SHP77 (cell line): ENCODE data around the gene MOB3B.
"Not testable (repeated sequence)": the region's sequence is repeated elsewhere in the genome, so short reads cannot be mapped to it uniquely, and the experiment has no call there.

Experiments
- DNase-seq, 2 experiments: peaks; one replicate each; lab custom pipeline; 2025; lab: John Stamatoyannopoulos, UW

Gene MOB3B

DNA sequence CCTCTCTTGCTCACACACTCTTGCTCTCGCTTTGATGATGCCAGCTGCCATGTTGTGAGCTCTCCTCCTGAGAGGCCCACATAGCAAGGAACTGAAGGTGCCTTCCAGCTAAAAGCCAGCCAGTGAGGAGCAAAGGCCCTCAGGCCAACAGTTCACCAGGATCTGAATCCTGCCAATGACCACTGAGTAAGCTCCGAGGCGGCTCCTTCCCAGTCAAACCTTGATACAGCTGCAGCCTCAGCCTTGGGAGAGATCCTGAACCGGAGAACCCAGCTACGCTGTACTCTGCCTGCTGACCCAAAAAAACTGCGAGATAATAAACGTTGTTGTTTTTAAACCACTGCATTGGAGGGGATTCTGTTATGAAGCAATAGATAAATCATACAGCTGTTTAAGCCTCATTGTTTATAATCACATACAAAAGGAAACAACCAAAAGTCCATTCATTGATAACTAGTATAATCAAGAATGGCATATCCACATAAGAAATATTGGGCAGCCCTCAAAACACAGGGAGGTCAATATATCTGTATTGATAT, 54.5 kb downstream of the MOB3B start:
- DNase-seq = no peak

DNA sequence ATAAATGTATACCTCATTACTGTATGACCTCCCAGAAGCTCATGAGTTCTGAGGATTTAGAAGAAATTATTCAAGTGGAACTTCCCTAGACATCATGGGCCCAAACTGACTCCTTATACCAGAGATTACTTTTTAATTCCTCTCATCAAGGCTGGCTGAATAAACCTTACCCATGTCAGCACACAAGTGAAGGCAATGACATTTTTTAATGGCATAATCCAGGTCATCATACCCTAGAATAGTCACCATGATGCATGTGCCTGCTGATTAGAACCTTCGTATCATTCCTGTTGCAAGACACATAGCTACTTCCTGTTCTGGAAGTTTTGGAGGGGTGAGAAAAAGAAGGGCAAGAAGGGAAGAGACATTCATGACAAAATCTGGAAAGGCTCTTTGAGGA, 55.3 kb downstream of the MOB3B start:
- DNase-seq = no peak

DNA sequence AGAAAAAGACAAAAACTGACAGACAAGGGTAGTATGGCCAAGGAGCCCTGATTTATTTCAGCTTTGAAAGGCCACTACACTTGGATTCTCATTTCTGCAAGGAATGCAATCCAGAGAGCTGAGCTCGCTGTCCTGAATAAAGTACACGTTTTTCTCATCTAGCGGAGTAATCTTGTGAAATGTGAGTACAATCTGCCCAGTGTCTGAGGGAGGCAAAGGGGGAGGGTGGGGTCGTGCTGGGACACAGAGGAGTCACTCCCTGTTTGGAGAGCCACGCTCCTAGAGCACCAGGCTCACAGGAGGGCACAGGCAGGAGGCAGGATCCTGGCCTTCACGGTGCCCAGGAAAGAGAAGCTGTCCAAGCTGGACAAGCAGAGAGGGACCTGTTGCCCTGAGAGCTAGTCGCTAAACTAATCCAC, 56.5 kb downstream of the MOB3B start:
- no peak for DNase-seq

DNA sequence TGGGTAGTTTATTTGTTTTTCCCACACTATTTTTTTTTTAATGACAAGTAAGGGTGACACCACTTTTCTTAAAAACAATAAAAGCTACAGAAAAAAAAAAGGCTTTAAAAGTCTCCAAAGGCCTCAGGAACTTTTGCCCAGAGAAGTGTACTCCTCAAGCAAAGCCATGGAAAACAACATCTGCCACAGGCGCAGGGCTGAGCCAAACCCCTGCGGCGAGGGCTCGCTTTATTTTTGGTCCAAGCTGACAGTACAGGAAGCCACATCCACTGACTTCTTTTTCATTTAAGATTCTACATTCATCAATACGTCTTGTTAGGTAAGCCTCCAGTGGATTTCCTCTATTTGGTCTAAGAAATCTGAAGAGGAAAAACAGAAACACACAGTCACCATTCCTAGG, 57.4 kb downstream of the MOB3B start:
- no peak for DNase-seq

DNA sequence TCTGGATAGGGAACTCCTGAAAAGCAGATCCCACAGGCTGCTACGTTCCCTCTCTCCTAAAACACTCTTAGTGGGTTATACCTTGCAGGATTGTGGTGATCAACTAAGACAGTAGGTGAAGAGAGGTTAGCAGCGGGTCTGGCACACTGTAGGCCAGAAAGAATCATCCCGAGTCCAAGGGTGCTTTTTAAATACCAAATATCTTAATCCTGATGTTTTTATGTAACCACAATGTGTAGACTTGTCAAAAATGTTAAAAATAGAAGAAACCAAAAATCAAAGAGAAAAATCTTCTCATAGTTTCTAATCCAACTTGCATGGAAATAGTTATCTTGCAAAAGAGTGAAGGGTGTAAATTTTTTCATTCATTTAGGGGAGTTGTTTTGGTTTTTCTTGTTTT, 57.8 kb downstream of the MOB3B start:
- DNase-seq = no peak

DNA sequence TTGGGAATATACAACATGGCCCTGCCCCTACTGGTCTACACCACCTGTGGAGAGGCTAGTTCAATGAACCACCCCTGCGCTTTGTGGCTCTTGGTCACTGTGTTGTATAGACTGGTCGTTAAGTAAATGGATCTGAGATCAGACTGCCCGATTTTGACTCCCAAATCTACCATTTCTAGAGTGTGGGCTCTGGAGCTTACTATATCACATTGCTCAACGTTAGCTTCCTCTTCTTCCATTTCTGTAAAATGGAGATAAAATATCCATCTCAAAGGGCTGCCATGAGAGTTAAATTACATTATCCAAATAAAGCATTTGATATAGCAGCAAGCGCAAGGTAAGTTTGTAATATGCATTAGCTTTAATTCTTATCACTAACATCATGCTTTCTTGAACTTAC, 58.2 kb downstream of the MOB3B start:
- DNase-seq = no peak

DNA sequence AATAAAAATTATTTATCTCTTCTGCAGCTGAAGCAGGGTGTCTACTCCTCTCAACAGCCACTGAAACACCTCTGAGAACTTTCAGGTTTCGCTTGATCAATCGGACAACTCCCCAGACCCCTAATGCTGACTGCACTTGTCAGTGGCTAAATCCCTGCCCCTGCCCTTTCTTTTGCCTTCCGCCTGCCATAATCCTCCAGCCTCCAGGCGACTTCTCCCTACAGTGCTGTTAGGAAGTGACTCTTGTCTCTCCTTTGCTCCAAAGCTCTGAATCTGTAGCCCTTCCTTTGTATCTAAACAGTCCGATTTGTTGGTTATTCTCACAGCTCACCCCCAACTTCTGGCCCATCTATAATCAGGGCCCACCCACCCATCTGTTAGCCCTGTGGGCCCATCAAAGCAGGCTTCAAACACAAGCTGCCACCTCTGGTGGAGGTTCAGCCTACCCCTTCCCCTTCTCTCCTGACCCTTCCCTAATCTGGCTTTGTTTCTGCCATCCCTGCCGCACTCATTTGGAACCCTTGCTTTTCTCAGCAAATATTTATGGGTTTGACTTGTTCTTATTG, 59.2 kb downstream of the MOB3B start:
- no peak for DNase-seq

DNA sequence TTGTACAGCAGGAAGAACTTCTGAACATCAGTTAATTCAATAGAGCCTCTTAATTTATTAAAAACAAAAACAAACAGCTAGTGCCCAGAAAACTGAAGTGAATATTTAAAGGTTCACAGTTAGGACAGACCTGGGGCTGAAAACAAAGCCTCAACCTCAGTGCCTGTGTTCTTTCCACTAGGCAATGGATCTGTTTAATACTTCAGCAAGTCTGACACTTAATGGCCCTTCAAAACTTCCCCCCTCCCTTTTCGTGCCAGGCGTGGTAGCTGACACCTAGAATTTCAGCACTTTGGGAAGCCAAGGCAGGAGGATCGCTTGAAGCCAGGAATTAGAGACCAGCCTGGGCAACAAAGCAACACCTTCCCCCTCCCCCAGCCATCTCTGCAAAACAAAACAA, 60.1 kb downstream of the MOB3B start:
- DNase-seq = no peak

DNA sequence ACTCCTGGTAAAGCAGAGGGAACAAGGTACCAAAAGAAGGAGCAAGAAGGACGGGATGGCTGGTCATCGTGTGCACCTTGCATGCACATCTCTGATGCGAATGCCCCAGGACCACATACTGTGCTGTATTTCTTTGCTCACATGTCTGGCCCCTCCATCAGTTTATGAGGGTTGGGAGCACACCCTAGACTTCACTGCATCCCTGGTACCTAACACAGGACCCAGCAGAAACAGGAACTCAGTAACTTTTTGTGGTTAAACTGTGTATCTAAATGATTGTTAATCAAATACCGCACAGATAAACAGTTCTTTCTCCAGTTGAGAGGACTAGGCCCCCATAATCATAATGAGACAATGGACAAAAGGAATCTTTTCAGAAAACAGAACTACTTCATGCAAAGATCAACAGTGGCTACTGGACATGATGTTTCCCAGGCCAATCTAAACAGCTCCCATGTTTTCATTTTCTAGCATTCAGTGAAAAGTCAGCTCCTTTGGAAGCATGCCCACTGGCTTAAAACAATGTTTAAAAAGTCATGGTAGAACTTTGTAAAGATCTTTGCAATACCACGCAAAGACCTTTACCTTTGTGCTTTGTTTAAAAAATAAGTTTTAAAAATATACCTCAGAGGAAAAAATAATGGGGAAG, 61.0 kb downstream of the MOB3B start:
- DNase-seq = no peak

DNA sequence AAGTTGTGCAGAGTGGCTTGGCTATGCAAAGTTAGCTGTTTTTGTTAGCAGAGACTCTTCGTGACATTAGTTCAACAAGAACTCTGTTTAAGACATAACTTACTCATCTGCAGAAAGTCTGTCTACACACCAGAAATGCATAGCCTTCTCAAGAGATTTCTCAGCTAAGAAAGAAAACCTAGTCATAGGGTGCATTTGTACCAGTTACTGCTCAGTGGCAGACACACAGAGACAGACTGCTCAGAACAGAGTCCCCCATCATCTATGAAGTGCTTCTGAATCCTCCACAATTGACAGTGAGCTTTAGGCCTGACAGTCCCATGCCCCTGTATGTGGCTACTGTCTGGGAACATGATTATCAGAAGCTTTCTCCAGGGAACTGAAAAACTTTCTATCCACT, 61.6 kb downstream of the MOB3B start:
- DNase-seq = no peak

DNA sequence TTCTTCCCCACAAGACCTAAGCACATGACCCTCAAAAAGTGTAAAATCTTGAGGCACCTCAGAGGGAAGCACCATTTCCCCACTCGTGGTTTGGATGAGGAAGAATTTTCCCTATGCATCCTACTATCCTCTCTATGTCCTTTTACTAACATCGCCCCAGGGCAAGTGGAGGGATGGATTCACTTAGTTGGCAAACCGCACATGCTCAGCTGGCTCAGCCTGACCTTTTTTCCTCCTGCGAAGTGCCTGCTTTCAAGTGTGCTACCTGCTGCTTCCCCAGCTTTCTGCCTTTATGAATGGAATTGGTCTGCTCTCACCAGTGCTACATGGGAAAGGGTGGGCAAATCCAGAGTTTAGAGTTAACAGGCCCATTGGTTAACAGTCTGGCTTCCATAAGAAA, 62.1 kb downstream of the MOB3B start:
- no peak for DNase-seq

DNA sequence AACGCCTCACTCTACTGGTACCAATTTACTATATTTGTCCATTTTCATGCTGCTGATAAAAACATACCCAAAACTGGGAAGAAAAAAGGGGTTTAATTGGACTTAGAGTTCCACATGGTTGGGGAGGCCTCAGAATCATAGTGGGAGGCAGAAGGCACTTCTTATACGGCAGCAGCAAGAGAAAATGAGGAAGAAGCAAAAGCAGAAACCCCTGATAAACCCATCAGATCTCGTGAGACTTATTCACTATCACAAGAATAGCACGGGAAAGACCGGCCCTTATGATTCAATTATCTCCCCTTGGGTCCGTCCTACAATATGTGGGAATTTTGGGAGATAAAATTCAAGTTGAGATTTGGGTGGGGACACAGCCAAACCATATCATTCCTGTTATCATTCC, 63.1 kb downstream of the MOB3B start:
- not testable (repeated sequence) for DNase-seq

DNA sequence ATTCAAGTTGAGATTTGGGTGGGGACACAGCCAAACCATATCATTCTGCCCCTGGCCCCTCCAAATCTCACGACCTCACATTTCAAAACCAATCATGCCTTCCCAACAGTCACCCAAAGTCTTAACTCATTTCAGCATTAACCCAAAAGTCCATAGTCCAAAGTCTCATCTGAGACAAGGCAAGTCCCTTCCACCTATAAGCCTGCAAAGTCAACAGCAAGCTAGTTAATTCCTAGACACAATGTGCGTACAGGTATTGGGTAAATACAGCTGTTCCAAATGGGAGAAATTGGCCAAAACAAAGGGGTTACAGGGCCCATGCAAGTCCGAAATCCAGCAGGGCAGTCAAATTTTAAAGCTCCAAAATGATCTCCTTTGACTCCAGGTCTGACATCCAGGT, 64.7 kb downstream of the MOB3B start:
- DNase-seq = not testable (repeated sequence)

DNA sequence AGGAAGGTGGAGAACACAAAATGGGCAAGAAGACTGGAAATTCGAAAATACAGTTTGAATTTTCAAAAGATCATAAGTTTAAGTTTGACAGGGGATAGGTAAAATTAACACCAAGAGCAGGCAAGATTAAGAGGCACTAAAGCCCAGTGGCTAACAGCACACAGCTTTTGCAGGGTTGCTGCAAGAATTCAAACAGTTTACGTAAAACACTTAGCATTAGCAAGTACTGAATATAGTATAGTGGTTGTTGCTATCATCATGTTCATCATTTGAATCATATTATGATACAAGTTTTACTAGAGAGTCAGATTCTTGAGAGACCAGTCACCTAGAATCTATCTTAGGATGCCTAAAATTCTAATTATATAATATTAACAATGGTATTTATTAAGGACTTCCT, 66.8 kb downstream of the MOB3B start:
- DNase-seq = no peak

DNA sequence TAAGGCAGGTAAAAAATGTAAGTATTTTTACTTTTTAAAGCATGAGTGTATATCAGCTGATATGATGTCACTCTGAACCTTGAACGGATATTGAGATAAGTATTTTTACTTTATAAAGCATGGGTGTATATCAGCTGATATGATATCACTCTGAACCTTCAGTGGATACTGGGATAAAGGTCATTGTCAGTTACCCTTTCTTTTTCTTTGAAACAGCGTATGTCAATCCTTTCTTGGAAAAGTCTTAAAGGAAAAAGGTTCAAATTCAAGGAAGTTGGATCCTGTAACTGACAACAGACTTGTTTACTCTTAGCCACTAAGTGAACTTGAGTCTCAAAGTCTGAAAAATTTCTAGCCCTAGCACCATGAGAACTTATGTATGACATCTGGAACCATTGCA, 67.2 kb downstream of the MOB3B start:
- no peak for DNase-seq

DNA sequence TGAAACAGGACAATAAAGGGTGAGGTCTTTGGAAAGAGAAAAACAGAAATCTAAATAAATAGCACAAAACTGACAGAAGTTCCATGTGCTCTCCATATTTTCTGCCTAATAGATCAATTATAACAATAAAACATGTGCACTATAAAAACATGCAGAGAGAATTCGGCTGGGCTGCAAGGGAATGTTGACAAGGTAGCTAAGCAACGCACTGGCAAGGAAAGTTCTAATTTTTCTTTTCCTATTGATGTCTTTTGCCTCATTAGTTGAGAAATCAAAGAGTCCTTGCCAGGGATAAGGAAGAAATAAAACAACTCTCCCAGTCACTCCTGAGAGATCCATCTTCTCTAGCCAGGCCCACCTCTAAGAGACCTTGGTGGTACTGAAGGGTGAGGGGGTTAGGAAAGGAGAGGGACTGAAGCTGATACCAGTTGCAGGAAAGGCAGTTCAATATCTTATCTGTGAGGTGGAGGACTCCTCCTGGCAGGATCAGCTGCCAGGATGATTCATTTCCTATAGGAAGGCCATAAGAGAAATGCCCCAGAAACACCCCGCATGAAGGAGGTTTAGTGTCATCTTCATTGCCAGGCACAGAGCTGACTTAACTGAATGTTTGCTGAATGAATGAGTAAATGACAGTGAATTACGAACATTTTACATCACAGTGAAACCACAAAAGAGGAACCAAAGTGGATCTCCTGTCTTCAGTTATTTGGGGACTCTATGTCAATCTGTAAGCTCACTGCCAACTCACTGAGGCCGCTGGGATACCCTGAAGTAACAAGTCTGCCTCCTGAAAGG, 69.2 kb downstream of the MOB3B start:
- no peak for DNase-seq

DNA sequence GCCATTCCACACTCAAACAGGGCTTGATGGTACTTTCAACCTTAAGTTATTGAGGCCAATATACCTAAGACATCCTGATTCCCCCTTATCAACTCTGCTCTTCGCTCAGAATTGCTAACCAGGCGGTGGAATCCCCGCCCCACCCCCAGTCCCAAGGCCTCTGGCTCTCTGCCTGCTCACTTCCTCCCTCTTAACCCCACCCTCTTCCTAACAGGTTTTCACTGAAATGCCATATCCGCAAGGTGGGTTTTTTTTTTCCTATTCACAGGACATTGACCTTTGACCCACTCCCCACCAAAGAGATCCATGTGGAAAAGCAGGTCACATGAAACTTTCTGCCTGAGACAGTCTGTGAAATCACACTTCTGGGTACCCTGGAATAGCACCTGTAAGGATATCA, 72.2 kb downstream of the MOB3B start:
- no peak for DNase-seq

DNA sequence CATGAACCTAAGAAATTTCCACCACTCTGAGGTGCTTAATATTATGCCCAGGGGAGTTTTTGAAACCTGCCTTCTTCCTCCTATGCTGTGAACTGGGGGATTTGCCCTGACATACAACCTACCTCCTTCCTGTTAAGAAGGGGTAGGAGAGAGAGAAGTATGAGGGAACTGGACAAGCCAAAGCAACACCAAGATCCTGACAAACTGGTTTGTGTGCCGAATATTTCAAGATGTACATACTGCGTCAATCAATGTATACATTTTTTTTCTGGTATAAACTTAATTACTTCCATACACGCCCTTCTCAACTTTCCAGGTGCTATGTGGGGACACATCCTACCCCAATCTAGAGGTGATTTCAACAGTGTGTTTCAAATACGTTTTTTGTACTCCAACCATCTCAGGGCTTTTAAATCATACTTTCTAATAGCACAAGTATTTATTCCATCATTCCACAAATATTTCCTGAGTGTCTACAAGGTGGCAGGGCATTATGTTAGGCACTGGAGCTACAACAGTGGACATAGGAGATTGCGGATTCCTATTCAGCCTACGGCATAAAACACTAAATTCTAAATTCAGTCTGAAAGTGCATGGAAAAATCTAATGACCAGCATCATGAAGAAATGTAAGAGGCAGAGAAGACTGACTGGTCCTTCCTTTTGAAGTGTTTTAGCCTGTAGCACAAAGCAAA, 75.6 kb downstream of the MOB3B start:
- no peak for DNase-seq

DNA sequence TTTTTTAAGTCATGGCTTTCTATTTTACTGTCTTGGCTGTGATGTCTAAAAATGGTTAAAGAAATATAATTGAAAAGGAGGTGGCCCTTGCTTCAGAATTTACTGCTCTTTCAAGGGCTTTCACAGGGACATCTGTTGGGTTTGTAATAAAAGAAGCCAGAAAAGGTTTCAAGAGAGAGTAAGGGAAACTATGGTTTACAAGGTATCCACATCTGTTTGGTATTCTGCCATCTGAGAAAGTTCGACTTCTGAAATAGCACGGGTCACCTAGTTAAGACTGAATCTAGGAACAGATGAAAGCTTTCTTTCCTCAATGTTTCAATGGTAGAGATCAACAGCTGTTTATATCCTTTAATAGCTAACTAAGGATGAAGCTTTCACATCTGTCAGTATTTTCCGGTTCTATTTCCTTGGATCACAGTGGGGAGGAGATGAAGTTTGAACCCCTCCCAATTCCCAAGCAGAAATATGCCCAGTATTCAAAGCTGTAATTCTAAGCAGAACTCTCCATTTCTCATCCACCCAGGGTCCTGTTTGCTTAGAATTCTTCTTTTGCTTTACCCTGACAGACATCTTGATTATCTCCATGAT, 78.3 kb downstream of the MOB3B start:
- no peak for DNase-seq

DNA sequence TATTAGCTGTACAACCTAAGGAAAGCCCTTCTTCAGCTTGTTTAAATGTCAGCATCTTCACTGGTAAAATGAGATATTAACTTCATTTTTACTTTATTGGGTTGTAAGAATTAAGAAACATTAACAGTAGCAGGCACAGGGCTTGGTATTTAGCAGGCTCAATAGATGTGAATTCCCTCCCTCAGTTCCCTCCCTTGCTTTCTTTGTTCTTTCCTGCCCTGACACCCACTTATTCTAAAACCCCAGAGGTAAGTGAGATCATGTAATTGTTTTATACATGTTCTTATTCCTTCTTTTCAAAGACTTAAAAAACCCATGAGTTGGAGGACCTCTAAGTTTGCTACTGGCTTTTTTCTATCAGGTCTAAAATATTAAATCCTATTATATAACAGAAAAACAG, 78.9 kb downstream of the MOB3B start:
- DNase-seq = no peak

DNA sequence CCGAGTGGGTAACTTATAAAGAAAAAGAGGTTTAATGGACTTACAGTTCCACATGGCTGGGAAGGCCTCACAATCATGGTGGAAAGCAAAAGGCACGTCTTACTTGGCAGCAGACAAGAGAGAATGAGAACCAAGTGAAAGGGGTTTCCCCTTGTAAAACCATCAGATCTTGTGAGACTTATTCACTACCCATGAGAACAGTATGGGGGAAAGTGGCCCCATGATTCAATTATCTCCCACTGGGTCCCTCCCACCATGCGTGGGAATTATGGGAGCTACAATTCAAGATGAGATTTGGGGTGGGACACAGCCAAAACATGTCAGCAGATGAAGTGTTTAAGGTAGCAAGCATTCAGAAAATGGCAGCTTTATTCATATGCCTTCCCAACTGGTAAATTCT, 81.3 kb downstream of the MOB3B start:
- not testable (repeated sequence) for DNase-seq

DNA sequence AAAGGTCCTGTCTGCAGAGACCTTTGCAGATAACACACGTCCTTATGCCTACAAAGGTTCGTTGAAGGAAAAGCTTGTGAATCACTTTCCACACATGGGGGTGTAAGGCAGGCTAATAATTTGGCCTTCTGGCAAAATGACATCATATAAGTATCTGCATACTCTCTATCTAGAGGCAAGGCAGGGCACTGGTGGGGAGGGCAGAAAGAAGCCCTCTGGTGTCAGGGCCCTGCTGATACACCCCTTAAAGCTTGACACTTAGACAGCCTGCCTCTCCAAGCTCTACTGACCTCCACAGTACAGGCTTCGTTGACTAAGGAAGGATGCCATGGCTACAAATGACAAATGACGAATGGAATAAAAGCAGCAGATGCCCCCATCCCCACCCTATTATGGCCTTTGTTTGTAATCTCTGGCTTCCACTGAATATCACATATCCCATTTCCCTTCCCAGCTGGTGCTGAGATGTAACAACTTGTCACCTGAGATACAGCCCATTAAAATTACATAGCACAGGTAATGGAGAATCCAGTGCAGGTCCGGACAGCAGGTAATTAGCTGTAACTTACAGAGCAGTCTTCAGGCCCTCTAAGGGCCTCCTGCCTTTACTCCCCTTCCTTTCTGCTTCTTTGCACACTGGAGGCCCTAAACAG, 82.5 kb downstream of the MOB3B start:
- DNase-seq = no peak
